T-helper 2 cell treated with Interferon-gamma antibody and Interleukin-4, amounts not matched to agents 5 μg/mL and 100 μg/mL, for 36 hours (primary cell): Measurements from ENCODE around the gene DTWD2.
"Not testable (repeated sequence)": the region's sequence is repeated elsewhere in the genome, so short reads cannot be mapped to it uniquely, and the experiment has no call there.

ENCODE experiments used
- DNase-seq: peaks from one replicate; pipeline ENCODE4 v3.0.0; 2021; ENCODE audit warnings: low spot score
- H3K27ac Mint-ChIP-seq: one replicate; pipeline ENCODE4 v1.8.0; 2021; ENCODE audit warnings: mild to moderate bottlenecking, mixed read lengths
- H3K27me3 Mint-ChIP-seq: one replicate; pipeline ENCODE4 v1.8.0; 2021; ENCODE audit warnings: low read depth, mixed read lengths
- H3K36me3 Mint-ChIP-seq: one replicate; pipeline ENCODE4 v1.8.0; 2021; ENCODE audit warnings: low read depth, mixed read lengths
- H3K4me1 Mint-ChIP-seq: one replicate; pipeline ENCODE4 v1.8.0; 2021; ENCODE audit warnings: low read depth, mixed read lengths
- H3K4me3 Mint-ChIP-seq: one replicate; pipeline ENCODE4 v1.8.0; 2022; ENCODE audit warnings: mild to moderate bottlenecking, moderate library complexity, mixed read lengths
- H3K9me3 Mint-ChIP-seq: one replicate; pipeline ENCODE4 v1.8.0; 2021; ENCODE audit warnings: mixed read lengths

The DTWD2 gene

DNA sequence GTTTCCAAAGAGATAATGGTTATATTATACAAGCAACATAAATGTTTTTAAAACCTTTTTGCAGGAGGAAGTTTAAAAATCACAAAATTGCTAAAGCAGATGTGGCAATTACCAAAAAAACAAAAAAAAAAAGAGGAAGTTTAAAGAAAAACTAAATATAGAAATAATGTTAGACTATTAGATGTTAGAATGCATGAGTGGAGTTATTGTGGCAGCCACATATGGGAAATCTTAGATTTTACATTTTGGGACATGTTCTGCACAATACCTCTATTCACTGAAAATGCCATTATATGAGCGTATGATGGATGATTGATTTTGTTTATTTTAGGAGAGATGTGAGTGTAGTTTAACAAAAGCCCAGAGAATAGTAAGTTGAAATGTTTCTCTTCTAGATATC, 31.2 kb upstream of the DTWD2 start:
- H3K36me3 Mint-ChIP-seq: no peaks in the 10 kb centered on the region
- no peak for DNase-seq
- no peak overlapping the region for H3K27ac Mint-ChIP-seq
- H3K4me1 Mint-ChIP-seq: peaks cover 7% of the 10 kb centered on the region
- no peaks in the 10 kb centered on the region for H3K9me3 Mint-ChIP-seq
- peaks cover 6% of the 10 kb centered on the region for H3K27me3 Mint-ChIP-seq
- H3K4me3 Mint-ChIP-seq: no peak overlapping the region

DNA sequence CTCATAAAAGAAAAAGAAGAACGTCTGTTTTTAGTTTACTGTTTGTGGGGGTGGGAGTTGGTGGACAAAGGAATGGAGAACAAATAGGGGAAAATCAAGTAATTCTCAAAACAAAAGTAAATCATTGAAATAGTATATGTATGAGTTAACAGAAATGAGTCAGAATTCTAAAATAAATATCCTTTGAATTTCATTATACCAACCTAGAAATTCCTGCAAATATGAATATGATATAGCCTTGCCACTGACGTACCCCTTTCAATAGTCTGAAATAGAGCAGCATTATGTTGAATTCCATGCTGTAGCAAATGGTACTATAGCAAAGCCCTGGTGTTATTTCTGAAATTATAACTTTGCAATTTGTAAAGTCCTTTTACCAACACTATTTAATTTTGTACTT, 29.6 kb upstream of the DTWD2 start:
- DNase-seq: no peak
- H3K27me3 Mint-ChIP-seq: peaks cover 6% of the 10 kb centered on the region
- H3K36me3 Mint-ChIP-seq: no peaks in the 10 kb centered on the region
- H3K4me1 Mint-ChIP-seq: peaks cover 5% of the 10 kb centered on the region
- no peak overlapping the region for H3K4me3 Mint-ChIP-seq
- no peak overlapping the region for H3K27ac Mint-ChIP-seq
- H3K9me3 Mint-ChIP-seq: no peaks in the 10 kb centered on the region

DNA sequence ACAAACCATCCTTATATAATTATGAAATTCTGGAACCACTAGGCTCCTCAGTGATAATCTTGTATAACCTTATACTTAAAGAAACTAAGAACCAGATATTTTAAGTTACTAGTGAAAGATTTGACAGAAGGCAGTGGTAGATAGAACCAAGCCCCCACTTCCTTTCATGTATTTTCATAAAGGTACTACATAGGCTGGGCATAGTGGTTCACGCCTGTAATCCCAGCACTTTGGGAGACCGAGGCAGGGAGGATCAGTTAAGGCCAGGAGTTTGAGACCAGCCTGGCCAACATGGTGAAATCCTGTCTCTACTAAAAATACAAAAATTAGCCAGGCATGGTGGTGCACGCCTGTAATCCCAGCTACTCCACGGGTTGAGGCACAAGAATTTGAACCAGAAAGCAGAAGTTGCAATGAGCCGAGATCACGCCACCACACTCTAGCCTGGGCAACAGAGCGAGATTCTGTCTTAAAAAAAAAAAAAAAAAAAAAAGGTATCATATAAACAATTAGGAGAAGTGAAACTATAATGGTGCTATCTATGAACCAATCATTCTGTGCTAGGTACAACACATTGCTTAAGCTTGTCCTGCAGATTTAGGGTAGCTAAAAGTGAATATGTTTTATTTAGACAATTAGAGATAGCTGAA, 27.9 kb upstream of the DTWD2 start:
- no peaks in the 10 kb centered on the region for H3K36me3 Mint-ChIP-seq
- H3K27me3 Mint-ChIP-seq: peaks cover 6% of the 10 kb centered on the region
- no peaks in the 10 kb centered on the region for H3K9me3 Mint-ChIP-seq
- H3K4me3 Mint-ChIP-seq: no peak overlapping the region
- DNase-seq: no peak
- no peaks in the 10 kb centered on the region for H3K4me1 Mint-ChIP-seq
- H3K27ac Mint-ChIP-seq: no peak overlapping the region

DNA sequence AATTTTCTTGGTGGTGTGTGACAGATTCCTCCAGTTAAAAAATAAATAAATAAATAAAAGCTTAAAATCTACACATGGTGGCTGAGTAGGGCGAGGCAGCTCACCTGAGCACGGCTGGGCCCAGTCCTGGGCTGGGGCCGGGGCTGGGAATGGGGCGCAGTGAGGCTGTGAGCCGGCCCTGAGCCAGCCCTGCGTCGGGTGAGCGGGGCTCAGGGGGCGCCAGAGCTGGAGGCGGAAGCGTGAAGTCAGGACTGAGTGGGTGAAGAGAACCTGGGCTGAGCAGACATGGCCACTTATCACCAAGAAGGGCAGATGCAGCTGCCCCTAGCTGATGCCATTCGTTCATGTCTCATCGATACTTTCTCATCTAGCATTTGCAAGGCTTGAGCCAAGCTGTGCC, 22.8 kb upstream of the DTWD2 start:
- Mint-ChIP-seq H3K27ac (no peak overlapping the region), H3K9me3 (no peaks in the 10 kb centered on the region), H3K36me3 (no peaks in the 10 kb centered on the region), H3K27me3 (peaks cover 3% of the 10 kb centered on the region), H3K4me3 (no peak overlapping the region), H3K4me1 (no peaks in the 10 kb centered on the region)
- no peak for DNase-seq

DNA sequence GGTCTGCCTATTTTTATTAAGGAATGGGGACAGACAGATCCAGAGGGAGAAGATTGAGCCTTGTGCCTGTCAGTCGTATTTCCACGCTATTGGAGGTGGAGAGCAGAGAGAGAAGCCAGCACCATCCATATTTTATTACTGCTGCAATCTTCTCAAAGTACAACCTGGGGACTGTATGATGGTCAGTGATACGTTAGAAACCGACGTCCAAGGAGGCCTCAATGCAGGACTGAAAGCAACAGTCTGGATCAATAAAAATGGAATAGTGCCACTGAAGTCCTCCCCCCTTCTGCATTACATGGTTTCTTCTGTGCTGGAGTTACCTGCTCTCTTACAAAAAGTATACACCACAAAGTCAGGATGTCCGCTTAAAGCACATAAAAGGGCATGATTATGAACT, 21.9 kb upstream of the DTWD2 start:
- no peaks in the 10 kb centered on the region for H3K36me3 Mint-ChIP-seq
- no peak overlapping the region for H3K27ac Mint-ChIP-seq
- DNase-seq: no peak
- peaks cover 3% of the 10 kb centered on the region for H3K27me3 Mint-ChIP-seq
- H3K4me3 Mint-ChIP-seq: no peak overlapping the region
- H3K9me3 Mint-ChIP-seq: no peaks in the 10 kb centered on the region
- no peaks in the 10 kb centered on the region for H3K4me1 Mint-ChIP-seq

DNA sequence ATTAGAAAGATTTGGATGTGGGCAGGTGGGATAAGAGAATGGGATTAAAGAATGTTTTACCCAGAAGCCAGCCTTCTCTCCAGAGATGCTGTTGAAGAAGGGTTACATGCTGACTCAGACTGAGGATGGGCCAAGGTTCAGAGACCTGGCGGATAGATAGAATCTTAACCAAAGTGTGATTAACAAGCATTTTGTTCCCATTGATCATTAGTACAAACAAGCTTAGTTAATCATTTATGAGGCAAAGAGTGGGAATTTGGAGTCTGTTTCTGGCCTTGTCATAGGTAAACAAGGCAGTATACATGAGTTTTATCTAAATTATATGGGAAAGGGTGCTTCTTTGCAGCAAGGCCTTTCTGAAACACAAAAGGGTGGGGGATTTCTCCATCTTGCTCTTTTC, 20.8 kb upstream of the DTWD2 start:
- no peak overlapping the region for H3K27ac Mint-ChIP-seq
- H3K9me3 Mint-ChIP-seq: no peaks in the 10 kb centered on the region
- no peaks in the 10 kb centered on the region for H3K27me3 Mint-ChIP-seq
- H3K4me1 Mint-ChIP-seq: no peaks in the 10 kb centered on the region
- H3K4me3 Mint-ChIP-seq: no peak overlapping the region
- no peak for DNase-seq
- H3K36me3 Mint-ChIP-seq: no peaks in the 10 kb centered on the region

DNA sequence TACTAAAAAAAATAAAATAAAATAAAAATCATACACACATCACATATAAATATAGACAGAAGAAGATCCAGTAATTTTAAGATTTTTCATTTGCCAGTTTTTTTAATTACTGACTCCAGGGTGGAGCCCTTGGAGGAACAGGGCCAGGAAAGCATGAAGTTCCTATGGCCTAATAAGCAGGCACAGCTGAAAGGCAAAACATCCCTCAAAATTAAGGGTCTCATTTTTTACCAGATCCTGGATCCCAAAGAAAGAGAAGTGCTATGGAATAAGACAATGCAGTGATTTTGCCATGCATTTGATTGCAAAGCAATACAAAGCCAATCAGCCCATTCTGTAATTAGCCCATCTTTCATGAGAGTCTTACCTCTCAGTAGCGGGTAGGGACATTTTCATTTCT, 11.3 kb upstream of the DTWD2 start:
- DNase-seq: no peak
- H3K9me3 Mint-ChIP-seq: peaks cover 40% of the 10 kb centered on the region
- no peak overlapping the region for H3K4me3 Mint-ChIP-seq
- peaks cover 3% of the 10 kb centered on the region for H3K27me3 Mint-ChIP-seq
- H3K27ac Mint-ChIP-seq: no peak overlapping the region
- H3K36me3 Mint-ChIP-seq: peaks cover 2% of the 10 kb centered on the region
- H3K4me1 Mint-ChIP-seq: no peaks in the 10 kb centered on the region

DNA sequence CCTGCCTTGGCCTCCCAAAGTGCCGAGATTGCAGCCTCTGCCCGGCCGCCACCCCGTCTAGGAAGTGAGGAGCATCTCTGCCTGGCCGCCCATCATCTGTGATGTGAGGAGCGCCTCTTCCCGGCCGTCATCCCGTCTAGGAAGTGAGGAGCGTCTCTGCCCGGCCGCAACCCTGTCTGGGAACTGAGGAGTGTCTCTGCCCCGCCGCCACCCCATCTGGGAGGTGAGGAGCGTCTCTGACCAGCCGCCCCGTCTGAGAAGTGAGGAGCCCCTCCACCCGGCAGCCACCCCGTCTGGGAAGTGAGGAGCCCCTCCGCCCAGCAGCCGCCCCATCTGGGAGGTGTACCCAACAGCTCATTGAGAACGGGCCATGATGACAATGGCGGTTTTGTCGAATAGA, 10.5 kb upstream of the DTWD2 start:
- not testable (repeated sequence) for H3K36me3 Mint-ChIP-seq, H3K4me1 Mint-ChIP-seq, H3K27me3 Mint-ChIP-seq, H3K4me3 Mint-ChIP-seq, DNase-seq, H3K27ac Mint-ChIP-seq
- H3K9me3 Mint-ChIP-seq: peaks cover 40% of the 10 kb centered on the region

DNA sequence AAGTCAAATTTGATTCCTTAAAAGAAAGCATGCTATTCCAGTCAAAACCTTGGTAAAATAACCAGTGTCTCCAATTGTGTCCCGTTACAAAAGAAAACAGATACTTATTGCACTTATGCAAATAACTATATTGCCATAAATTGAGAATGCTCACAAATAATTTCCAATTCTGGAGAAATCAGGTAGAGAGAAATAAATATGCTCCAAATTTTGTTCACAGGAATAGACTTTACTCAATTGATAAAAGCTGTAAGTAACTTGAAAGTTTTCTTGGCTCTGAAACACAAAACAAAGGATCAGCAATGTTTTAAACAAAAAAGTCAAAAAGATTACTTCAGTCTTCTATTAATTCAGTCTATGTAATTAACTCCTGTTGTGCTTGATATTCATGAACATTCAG, 7.8 kb upstream of the DTWD2 start:
- Mint-ChIP-seq H3K36me3 (peaks cover 3% of the 10 kb centered on the region), H3K27ac (no peak overlapping the region), H3K9me3 (peaks cover 37% of the 10 kb centered on the region), H3K27me3 (no peaks in the 10 kb centered on the region), H3K4me1 (no peaks in the 10 kb centered on the region), H3K4me3 (no peak overlapping the region)
- no peak for DNase-seq

DNA sequence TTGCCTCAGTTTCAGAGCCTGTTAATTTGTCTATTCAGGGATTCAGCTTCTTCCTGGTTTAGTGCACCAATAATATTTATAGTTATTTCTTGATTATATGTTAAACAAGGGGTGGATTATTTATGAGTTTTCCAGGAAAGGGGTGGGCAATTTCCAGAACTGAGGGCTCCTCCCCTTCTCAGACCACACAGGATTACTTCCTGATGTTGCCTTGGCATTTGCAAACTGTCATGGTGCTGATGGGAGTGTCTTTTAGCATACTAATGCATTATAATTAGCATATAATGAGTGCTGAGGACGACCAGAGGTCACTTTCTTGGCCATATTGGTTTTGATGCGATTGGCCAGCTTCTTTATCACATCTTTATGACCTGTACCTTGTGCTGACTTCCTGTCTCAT, 6.2 kb upstream of the DTWD2 start:
- Mint-ChIP-seq H3K27me3 (no peaks in the 10 kb centered on the region), H3K27ac (no peak overlapping the region)

DNA sequence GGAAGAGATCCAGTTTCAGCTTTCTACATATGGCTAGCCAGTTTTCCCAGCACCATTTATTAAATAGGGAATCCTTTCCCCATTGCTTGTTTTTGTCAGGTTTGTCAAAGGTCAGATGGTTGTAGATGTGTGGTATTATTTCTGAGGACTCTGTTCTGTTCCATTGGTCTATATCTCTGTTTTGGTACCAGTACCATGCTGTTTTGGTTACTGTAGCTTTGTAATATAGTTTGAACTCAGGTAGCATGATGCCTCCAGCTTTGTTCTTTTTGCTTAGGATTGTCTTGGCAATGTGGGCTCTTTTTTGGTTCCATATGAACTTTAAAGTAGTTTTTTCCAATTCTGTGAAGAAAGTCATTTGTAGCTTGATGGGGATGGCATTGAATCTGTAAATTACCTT, 4.8 kb upstream of the DTWD2 start:
- H3K27ac Mint-ChIP-seq, H3K4me1 Mint-ChIP-seq, H3K36me3 Mint-ChIP-seq, DNase-seq, H3K4me3 Mint-ChIP-seq, H3K27me3 Mint-ChIP-seq: not testable (repeated sequence)
- peaks cover 27% of the 10 kb centered on the region for H3K9me3 Mint-ChIP-seq

More for the DNA sequence above, 6.2 kb upstream of the DTWD2 start:
- peaks cover 27% of the 10 kb centered on the region for H3K9me3 Mint-ChIP-seq
- no peaks in the 10 kb centered on the region for H3K4me1 Mint-ChIP-seq
- no peak overlapping the region for H3K4me3 Mint-ChIP-seq
- peaks cover 3% of the 10 kb centered on the region for H3K36me3 Mint-ChIP-seq
- no peak for DNase-seq

DNA sequence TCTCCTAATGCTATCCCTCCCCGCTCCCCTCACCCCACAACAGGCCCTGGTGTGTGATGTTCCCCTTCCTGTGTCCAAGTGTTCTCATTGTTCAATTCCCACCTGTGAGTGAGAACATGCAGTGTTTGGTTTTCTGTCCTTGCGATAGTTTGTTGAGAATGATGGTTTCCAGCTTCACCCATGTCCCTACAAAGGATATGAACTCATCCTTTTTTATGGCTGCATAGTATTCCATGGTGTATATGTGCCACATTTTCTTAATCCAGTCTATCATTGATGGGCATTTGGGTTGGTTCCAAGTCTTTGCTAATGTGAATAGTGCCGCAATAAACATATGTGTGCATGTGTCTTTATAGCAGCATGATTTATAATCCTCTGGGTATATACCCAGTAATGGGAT, 3.7 kb upstream of the DTWD2 start:
- H3K27ac Mint-ChIP-seq, DNase-seq, H3K27me3 Mint-ChIP-seq, H3K4me3 Mint-ChIP-seq, H3K4me1 Mint-ChIP-seq, H3K36me3 Mint-ChIP-seq: not testable (repeated sequence)
- H3K9me3 Mint-ChIP-seq: peaks cover 19% of the 10 kb centered on the region

DNA sequence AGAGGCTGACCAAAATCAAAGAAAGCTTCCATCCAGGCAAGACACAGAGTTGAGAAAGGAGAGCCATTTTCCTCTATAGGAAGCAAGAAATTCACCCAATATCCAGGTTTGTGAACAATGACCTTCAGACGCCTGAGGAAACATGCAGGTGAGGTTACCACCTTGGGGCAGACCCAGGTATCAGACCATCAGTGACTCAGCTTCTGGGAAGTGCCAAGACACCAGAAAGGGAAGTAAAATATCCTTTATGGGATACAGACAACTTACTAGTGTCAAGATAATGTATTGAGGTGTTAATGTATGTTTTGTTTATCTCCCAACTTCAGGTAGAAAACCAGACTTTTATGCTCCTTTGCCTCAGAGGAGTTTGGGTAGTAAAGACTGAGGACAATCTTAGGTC, 2.2 kb upstream of the DTWD2 start:
- no peak for DNase-seq
- Mint-ChIP-seq H3K4me3 (no peak overlapping the region), H3K4me1 (peaks cover 10% of the 10 kb centered on the region), H3K36me3 (peaks cover 2% of the 10 kb centered on the region), H3K27ac (no peak overlapping the region), H3K27me3 (no peaks in the 10 kb centered on the region), H3K9me3 (peaks cover 8% of the 10 kb centered on the region)

DNA sequence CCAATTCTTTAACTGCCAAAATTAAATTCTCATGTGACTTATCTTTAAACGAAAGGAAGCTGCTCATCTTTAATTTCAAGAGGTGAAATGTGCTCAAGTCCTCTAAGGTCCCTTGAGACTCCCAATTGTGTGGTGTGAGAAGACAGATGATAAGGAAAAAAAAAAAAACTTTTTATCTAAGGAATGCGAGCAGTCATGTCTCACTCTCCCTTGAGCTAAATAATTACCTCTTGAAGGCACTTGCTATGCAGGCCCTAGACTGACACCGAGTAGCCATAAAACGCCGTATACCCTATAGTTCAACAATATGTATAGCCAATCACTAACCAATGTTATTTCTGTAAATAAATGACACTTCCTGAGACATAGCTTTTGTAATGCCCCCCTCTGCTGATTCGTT, 1.5 kb upstream of the DTWD2 start:
- Mint-ChIP-seq H3K4me3 (no peak overlapping the region), H3K36me3 (peaks cover 2% of the 10 kb centered on the region), H3K9me3 (peaks cover under 1% of the 10 kb centered on the region), H3K27me3 (no peaks in the 10 kb centered on the region), H3K4me1 (peaks cover 10% of the 10 kb centered on the region), H3K27ac (no peak overlapping the region)
- DNase-seq: no peak

DNA sequence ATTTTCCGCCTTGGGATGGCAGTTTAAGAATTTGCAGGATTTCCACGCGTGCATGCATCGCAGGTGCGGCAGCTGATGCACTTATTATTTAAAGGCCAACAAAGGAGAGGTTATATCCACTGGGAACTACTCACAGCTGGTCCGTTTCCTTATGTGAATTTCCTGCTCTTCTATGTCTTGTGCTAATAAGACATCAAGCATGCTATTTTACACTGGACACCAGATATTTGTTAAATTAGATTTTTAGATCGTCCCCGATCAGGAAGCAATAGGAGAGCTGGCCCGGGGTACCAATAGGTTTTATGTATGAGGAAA, 476 bp upstream of the DTWD2 start:
- Mint-ChIP-seq H3K27ac (peak overlapping the region; percentile 31), H3K9me3 (no peaks in the 10 kb centered on the region), H3K4me1 (peaks cover 10% of the 10 kb centered on the region), H3K4me3 (peak overlapping the region; percentile 79), H3K36me3 (peaks cover 1% of the 10 kb centered on the region), H3K27me3 (no peaks in the 10 kb centered on the region)
- no peak for DNase-seq
